Fibroblast of skin of left biceps (primary cell): ENCODE measurements around the gene GJB5.
"Not testable (repeated sequence)": the region's sequence is repeated elsewhere in the genome, so short reads cannot be mapped to it uniquely, and the experiment has no call there.

Source experiments
- DNase-seq, 2 experiments: peaks; one replicate each; pipeline ENCODE4 v3.0.0-alpha.2; 2013; ENCODE audit warnings: low read depth in 2 of 2

Gene GJB5

GRCh38 chr1:34745666-34746065 is 9.2 kb upstream of the GJB5 start:
- no peak for DNase-seq

GRCh38 chr1:34746101-34746500 is 8.7 kb upstream of the GJB5 start:
- DNase-seq, result no peak

- no peak for DNase-seq
These were observed 7.8 kb upstream of the GJB5 start for GRCh38 chr1:34746785-34747637.

- DNase-seq, result no peak
These were observed 7.3 kb upstream of the GJB5 start for GRCh38 chr1:34747638-34747941.

- DNase-seq, result no peak
These were observed 4.9 kb upstream of the GJB5 start for GRCh38 chr1:34749992-34750391.

GRCh38 chr1:34750610-34751009 is 4.2 kb upstream of the GJB5 start:
- DNase-seq, result no peak

DNA sequence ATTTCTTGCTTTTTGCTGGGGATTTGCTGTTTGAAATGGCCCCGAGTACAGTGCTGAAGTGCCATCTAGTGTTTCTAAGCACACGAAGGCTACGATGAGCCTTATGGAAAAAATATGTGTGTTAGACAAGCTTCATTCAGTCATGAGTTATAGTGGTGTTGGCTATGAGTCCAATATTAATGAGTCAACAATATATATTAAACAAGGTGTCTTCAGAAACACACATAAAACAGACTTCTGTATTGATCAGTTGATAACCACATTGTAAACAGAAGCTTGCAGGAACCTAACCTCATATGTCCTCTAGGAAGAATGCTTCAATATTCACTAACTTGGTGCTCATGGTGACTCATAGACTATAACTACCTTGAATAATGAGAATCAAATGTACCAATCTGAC is 1.7 kb upstream of the GJB5 start:
- DNase-seq, result no peak

DNA sequence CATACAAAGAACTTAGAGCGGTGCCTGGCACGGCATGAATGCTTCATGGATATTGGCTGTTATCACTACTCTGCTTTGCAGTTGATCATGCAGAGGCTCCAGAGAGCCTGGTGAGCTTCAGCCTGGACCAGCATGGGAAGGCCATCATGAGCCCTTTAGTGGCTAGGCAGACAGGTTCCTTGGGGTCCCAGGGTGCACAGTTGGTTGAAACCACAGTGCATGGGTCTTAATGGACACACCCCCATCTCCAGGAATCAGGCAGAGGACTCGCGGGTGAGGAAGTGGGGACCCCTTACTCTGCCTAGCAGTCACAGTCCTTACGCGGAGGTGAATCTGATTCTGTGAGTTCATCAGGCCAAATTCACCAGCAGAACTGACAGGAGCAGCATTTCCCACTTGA is 1.1 kb downstream of the GJB5 start:
- no peak for DNase-seq

DNA sequence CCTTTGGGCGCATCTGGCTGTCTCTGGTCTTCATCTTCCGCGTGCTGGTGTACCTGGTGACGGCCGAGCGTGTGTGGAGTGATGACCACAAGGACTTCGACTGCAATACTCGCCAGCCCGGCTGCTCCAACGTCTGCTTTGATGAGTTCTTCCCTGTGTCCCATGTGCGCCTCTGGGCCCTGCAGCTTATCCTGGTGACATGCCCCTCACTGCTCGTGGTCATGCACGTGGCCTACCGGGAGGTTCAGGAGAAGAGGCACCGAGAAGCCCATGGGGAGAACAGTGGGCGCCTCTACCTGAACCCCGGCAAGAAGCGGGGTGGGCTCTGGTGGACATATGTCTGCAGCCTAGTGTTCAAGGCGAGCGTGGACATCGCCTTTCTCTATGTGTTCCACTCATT is 2.5 kb downstream of the GJB5 start:
- no peak for DNase-seq

GRCh38 chr1:34758751-34759150 is 3.9 kb downstream of the GJB5 start:
- no peak for DNase-seq

- no peak for DNase-seq
These were observed 4.9 kb downstream of the GJB5 start, which contains the start of gene GJB4 for GRCh38 chr1:34759503-34760357. Gene GJB4 (plus strand): TSS chr1:34759740. CDS start chr1:34761255, 1,515 bp downstream.

GRCh38 chr1:34761176-34761761 is 6.4 kb downstream of the GJB5 start:
- no peak for DNase-seq

DNA sequence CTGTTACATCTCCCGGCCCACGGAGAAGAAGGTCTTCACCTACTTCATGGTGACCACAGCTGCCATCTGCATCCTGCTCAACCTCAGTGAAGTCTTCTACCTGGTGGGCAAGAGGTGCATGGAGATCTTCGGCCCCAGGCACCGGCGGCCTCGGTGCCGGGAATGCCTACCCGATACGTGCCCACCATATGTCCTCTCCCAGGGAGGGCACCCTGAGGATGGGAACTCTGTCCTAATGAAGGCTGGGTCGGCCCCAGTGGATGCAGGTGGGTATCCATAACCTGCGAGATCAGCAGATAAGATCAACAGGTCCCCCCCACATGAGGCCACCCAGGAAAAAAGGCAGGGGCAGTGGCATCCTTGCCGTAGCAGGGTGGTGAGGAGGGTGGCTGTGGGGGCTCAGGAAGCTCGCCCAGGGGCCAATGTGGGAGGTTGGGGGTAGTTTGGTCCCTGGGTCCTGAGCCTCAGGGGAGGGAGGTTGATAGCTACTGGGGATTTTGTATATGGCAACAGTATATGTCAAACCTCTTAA is 7.0 kb downstream of the GJB5 start:
- DNase-seq, result no peak

DNA sequence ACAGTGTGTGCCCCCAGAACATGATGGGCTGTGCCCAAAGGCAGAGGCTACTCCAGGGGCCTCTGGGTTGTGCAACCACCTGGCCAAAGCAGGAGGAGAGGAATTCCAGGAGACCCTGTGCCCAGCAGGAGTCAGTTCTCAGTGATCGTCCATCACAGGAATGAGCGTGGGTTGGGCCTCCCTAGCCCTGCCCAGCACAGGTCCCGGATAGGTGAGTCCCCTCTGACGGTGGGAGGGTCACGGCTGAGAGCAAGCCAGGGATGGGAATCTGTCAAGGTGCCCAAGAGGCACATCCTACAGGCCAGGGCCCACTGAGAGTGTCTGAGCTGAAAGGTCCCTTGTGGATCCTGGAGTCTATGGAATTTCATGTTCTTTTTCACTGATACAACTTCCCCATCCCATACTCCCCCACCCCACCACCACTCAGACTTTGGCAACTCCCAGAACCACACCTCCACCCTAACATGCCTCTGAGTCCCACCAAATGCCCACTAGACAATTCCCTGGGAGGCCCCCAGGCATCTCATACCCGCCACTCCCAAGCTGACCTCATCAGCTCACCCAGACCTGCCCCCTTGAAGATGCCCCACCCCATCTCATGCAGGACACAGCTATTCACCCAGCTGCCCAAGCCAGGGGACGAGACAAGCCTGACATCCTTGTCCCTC is 7.8 kb downstream of the GJB5 start:
- no peak for DNase-seq

GRCh38 chr1:34763142-34763781 is 8.4 kb downstream of the GJB5 start:
- DNase-seq, result no peak

GRCh38 chr1:34768856-34769255 is 14.0 kb downstream of the GJB5 start:
- DNase-seq, result no peak

DNA sequence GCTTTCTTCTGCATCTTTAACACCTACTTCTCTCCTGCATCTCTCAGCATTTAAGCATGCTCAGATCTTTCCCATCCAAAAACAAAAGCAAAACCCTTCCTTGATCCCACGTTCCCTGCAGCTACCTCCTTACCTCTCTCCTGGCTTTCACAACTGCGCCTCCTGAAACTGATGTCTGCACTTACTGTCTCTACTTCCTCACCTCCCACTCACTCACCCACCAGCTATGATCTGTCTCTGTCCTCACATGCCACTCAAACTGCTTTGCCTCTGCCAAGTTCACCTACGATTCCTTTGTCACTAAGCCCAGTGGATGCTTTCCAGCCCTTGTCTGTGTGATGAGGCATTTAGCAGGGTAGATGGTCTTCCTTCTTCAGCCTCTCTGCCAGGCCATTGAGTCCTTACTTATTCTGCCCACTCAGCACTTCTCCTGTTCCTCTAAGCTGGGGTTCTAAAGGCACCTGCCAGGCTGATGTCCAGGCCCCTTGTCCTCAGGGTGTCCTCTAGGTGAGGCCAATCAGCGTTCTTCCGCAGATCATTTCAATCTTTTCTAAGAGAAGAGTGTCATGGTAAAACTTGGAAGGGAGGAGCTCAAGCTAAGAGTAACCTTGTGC is 16.2 kb downstream of the GJB5 start:
- DNase-seq, result no peak

DNA sequence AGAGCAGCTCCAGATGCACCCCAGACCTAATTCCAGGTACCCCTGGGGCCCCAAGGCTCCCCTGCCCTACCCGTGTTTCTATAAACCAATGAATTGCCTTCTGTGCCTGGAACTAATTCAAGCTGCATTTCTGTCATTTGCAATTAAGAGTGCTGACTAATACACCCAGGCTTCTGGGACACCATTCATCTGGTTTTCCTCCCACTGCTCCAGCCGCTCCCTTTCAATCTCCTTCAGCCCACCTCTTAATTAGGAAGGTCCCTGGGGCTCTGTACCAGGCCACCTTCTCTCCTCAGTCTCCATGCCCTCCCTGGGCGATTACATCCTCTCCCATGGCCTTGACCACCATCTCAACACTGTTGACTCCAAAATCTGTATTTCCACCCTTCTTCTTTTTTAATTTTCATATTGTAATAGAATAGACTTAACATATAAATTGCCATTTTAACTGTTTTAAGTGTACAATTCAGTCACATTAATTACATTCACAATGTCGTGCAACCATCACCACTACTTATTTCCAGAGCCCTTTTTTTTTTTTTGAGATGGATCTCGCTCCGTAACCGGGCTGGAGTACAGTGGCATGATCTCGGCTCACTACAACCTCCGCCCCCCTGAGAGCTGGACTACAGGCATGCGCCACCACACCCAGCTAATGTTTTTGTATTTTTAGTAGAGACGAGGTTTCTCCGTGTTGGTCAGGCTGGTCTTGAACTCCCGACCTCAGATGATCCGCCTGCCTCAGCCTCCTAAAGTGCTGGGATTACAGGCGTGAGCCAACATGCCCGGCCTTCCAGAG is 16.9 kb downstream of the GJB5 start:
- no peak for DNase-seq

DNA sequence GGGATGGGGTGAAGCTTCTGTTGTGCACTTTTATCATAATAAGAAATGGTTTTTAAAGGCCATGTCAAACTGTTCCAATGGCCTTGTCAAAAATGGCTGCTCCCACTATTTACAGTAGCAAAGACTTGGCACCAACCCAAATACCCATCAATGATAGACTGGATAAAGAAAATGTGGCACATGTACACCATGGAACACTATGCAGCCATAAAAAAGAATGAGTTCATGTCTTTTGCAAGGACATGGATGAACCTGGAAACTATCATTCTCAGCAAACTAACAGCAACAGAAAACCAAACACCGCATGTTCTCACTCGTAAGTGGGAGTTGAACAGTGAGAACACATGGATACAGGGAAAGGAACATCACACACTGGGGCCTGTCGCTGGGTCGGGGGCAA is 18.3 kb downstream of the GJB5 start:
- DNase-seq, result not testable (repeated sequence)

- no peak for DNase-seq
These were observed 20.1 kb downstream of the GJB5 start for GRCh38 chr1:34774957-34775356.
